8988T (cell line): ENCODE measurements around the gene NFIA.

Source experiments
- DNase-seq: peaks from one replicate; pipeline ENCODE4 v3.0.0; 2011

The NFIA gene

GRCh38 chr1:61085206-61085982 lies 3.0 kb downstream of the NFIA start:
- DNase-seq: no peak

DNA sequence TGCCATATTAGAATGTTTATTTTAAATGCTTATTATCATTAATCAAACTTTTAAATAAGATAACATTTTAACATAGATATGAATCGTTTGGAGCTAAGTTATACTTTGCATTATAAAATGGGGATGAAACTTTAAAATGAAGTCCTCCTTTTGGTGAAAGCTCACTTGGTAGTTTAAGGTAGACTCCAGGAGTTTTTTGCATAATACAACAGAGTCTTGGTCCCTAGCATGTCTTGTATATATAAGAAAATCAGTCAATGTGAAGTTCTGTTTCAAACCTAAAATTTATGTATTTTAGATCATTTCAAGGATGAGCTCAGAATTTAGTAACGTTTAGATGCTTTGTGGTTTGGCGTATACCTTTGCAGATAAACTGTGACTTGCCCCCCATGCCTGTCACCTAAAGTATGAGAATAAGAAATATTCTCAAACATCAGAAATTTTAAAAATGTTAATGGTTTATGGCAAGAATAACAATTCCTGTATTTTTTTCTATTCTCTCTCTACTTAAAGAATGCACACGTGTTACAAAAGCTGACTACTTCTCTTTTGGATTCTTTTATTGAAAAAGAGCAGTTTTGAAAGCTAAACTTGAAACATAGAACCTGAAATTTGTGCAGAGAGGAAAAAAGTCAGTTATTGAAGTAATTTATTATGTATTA lies 3.8 kb downstream of the NFIA start:
- DNase-seq: no peak

DNA sequence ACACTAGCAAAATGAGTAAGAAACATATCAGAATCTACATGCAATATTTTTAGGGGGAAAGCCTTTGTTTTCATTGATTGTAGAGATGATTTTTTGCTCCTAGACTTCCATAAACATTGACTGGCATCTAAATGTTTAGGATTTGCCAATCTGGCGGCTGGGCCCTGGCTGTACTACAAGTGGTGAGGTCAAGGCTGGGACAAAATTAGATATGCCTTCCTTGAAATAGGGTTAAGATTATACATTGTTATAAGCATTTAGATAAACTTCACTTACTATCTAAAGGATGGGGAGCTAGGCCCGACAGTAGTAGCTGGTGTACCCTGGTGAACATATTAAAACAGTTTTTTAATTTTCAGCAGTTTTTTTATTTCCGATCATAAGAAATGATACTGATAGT lies 5.2 kb downstream of the NFIA start:
- no peak for DNase-seq

DNA sequence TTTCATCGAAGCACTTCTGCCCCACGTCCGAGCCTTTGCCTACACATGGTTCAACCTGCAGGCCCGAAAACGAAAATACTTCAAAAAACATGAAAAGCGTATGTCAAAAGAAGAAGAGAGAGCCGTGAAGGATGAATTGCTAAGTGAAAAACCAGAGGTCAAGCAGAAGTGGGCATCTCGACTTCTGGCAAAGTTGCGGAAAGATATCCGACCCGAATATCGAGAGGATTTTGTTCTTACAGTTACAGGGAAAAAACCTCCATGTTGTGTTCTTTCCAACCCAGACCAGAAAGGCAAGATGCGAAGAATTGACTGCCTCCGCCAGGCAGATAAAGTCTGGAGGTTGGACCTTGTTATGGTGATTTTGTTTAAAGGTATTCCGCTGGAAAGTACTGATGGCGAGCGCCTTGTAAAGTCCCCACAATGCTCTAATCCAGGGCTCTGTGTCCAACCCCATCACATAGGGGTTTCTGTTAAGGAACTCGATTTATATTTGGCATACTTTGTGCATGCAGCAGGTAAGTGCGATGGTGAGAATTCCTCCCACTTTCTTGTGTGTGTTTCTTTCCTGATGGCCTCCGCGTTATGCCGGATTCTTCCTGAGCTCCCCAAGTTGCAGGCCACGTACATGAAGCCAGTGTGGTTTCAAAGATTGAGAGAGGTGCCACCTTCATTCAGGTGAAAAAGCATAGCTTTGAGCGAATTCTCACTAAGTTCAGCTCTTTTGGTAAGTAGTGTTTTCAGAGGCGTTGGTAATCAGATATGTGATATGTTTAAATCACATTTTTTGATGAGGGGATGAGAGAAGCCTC lies 6.0 kb downstream of the NFIA start:
- no peak for DNase-seq

DNA sequence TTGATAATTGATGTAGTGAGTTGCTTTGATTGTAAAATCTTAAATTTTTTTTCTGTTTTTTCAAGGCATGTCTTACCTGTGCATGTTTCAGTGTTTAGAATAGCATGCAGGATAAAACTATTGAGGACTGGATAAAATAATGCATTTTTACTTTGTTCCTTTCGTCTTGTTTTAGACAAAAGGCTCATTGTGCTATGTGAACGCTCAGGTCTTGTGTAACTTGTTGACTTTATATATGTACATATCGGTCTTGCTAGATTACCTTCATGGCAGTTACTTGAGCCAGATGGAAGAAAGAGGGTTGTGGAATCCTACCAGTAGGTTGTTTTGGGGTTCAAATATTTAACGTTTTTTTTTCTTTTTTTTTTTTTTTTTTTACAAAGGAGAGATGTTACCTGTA lies 7.0 kb downstream of the NFIA start:
- no peak for DNase-seq

DNA sequence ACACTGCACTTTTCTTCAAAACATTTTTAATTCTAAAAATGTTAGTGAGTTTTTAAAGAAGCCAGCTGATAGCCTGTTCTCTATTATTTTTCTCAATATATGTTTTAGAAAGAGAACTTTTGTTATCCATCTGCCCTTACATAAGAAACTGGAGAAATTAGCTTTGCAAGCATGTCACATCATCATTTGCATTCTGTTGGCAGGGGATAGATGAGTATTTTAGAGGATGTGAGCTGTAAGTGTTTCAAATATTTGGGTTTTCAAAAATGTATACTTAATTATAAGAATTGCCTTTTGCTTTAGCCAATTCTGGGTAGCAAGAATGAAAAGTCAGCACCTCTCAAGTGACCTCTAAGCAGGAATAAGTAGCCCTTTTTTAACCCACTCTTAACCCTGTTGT lies 7.4 kb downstream of the NFIA start:
- DNase-seq: no peak

DNA sequence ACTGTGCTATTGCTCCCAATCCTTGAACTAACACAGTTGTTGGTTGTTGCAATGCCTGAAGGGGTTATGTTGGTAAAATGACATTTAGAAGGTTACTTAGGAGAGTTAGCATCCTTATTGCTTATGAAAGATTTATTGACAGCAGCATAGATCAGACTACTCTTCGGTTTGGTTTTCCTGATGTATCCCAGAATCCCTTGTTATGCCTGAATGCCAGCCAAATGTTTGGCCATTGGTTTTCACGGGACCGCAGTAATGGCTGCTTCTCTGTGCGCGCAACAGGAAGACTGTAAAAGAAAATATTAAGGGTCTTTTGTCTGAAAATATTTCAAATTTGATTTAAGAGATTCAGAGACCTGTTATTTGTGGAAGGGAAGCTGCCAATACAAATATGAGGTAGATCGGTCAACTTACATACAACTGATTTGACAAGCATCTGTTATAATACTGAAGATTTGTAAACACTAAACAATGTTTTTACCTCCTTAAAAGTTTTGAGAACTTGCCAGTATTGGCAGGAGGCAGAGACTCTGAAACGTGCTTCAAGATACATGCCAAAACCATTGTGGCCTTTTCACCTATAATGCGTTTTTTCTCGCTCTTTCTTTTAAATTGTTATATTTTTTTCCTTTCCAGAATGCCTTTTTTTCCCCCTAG lies 8.3 kb downstream of the NFIA start:
- DNase-seq: no peak

GRCh38 chr1:61091455-61091854 lies 9.1 kb downstream of the NFIA start:
- DNase-seq: no peak

DNA sequence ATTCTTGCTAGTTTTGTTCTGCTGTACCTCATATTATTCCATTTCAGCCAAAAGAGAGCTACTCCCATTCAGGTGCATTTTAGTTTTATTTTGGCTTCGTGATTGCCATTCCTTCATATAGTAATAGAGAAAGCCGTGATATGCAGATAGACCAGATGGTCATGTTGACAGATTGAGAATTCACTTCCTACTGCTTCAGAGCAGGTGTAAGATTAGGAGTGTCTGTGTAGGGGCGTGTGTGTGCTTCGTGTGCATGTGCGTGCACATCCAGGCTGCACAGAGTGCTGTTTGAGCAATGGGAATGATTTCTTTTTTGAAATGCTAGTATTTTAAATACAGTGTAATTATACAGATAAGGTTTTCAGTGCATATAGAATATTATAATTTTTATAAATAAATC lies 10.3 kb downstream of the NFIA start:
- no peak for DNase-seq

DNA sequence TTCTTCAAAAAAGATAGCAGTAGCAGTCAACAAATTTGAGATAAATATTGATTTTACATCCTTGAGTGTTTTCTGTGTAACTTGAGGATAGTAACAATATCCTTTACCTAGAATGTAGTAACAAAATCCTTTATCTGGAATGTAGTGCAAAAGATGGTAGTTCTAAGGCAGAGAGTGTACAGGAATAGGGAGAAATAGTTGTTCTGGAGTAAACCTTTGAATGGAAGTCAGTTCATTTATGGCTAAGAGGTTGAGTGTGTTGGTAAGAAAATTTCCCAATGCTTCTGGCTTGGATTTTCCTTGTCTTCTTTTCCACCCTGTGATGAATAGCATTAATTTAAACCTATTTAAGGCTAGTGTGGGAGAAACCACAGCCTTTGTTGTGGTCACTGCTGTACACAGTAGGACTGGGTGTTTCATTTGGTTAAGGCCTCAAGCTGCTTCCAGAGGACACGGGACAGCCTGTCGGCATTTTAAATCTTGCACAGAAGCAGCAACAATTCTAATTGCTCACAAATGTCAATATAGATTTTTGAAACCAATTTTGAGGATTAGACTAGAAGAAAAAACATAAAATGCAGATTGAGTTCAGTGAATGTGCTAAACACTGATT lies 11.3 kb downstream of the NFIA start:
- no peak for DNase-seq

DNA sequence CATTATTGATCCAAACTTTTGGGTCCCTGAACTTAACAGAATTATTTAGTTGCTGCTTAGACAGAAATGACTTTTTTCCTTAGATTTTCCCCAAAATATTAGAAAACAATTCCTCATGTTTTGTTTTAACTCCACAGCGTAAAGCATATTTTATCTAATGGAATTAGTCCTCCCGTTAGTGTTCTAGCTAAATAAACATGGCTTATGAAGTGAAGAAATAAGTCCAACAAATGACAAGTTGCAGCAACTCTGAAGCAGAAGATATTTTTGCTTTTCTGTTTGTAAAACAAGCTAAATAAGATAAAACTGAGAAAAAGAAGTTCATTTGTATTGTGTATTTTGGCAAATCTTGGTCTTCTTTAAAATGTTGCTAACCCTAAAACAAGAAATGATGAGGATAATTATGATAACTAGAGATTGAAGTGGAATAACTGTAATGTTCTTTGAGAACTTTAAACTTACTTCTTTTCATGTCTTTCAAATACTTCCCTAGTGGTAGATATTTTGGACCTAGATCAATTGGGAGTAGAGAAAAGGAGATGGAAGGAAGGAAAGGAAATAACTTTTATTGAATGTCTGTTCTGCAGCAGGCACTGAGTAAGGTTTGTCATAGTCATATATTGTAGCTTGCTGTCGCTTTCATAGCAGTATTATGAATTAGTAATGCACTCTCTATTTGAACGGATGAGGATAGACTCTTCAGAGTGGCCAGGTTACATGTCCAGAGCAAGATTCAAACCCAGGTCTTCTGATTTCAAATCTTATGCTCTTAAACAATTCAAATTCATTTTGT lies 12.5 kb downstream of the NFIA start:
- no peak for DNase-seq

DNA sequence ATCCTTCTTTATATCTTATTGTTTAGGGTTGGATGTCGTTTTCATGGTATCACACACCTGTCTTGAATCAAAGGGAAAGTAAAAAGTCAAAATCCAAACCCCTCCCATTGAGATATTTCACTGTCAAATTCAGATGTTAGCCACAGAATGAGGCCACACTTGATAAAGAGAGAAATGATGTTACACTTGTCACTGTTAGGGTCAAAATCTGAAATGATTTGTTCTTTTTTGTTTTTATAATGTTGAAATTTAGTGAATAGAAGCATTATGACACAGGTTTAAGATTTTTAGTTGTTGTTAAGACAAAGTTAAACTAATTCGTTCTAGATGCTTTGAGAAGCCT lies 13.1 kb downstream of the NFIA start:
- DNase-seq: no peak

DNA sequence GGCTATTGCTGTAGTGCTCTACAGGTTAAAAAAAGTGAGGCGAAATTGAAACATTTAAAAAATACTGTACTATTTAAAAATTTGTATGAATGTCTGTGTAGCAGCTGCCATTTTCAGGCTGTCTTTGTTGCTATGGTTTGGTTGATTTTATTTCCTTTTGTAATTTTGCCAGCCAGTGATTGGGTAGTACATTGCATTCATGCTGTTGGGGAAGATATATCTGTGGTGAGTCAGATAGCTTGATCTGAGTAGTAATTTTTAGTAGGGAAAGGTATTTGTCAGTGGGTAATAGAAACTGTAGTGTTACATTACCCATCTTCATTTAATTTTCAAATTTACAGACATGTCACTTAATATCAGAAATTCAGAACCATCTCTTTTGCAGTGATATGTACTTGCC lies 15.0 kb downstream of the NFIA start:
- DNase-seq: no peak

DNA sequence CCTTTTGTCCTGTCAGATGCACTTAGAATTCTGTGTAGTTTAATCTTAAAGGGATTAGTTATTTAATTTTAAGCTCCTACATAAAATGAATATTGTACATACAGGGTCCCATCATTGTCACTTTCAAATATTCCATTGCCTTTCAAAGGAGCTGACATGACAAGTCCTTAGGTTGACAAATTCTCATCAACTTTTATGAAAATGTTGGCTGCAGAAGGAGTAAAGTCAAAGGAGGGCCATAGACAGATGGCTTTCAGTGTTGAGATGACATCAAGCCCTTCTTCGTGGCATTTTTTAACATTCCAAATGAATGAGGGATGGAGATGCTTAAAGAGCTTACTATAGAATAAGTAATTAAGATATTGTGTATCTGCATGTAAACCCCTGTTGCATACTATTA lies 15.4 kb downstream of the NFIA start:
- DNase-seq: no peak

- DNase-seq: no peak
These were observed 16.0 kb downstream of the NFIA start for GRCh38 chr1:61098333-61098732.

GRCh38 chr1:61098906-61099437 lies 16.6 kb downstream of the NFIA start:
- DNase-seq: no peak

DNA sequence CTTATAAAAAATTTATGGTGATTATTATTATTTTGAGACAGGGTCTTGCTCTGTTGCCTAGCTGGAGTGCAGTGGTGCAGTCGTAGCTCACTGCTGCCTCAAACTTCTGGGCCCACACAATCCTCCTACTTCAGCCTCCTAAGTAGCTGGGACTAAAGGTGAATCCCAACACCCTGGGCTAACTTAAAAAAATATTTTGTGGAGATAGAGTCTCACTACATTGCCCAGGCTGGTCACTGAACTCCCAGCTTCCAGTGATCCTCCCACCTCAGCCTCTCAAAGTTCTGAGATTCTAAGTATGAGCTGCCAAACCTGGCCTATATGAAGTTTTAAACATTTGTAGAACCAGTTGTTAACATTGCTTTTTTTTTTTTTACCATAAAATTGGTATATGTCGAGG lies 18.2 kb downstream of the NFIA start:
- no peak for DNase-seq

DNA sequence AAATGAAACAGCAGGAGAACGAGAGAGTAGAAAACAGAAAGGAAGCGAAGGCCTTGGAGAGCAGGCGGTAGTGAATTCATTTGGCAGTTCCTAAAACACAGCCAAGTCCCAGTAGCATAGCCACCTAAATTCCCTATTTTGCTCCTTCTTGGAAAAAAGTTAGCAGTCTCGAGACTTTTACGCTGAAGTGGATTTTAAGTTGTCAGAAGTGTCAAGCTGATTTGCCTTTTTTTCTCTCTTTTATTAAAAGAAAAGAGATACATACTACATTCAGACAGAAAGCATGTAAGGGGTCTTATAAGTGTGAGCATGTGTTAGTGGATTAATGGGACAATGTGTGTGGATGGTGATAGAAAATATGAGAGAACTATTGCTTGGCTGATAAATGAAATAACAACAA lies 19.2 kb downstream of the NFIA start:
- DNase-seq: no peak

DNA sequence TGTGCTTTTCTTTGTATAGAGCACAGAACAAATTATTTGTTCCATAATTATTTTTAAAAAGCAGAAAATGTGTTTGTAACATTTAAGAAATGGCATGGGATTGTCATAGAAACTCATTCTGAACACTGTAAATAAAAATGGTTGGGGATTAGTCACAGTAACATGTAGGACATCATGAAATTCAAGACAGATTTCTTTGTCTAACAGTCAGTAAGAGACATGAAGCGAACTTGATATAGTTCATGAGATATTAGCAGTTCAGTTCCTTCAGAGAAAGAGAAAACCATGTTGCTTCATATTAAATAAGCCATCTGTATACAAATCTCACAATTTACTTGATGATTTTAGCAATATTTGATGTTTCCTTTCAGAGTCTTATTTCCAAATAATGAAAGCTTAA lies 19.7 kb downstream of the NFIA start:
- DNase-seq: no peak

DNA sequence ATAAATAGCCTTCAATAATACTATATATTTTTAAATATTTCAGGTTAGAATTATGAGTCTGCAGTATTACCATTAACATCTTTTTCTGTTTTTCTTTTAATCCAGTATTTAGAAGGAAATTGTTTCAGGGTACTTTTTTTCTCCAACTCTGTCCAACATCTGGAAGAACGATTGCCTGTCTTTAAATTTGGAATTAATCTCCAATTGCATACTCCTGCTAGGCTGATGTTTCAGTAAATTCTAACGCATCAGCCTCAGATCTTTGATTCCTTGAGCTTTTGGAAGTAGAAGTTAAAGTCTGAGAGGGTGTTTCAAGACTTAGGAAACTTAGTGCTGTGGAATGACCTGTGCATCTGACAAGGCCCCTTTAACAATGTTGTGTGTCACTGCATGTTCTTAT lies 20.3 kb downstream of the NFIA start:
- no peak for DNase-seq

- DNase-seq: no peak
These were observed 21.9 kb downstream of the NFIA start for GRCh38 chr1:61104220-61104671.

GRCh38 chr1:61107638-61108037 lies 25.3 kb downstream of the NFIA start:
- no peak for DNase-seq
